ENCODE results near the gene LIN7C. TPM values are rescaled to one million over a fixed set of nuclear protein-coding genes. Genes with fewer than 3 reads are reported as not detected.

LIN7C gene
- total RNA-seq = 130 TPM

DNA sequence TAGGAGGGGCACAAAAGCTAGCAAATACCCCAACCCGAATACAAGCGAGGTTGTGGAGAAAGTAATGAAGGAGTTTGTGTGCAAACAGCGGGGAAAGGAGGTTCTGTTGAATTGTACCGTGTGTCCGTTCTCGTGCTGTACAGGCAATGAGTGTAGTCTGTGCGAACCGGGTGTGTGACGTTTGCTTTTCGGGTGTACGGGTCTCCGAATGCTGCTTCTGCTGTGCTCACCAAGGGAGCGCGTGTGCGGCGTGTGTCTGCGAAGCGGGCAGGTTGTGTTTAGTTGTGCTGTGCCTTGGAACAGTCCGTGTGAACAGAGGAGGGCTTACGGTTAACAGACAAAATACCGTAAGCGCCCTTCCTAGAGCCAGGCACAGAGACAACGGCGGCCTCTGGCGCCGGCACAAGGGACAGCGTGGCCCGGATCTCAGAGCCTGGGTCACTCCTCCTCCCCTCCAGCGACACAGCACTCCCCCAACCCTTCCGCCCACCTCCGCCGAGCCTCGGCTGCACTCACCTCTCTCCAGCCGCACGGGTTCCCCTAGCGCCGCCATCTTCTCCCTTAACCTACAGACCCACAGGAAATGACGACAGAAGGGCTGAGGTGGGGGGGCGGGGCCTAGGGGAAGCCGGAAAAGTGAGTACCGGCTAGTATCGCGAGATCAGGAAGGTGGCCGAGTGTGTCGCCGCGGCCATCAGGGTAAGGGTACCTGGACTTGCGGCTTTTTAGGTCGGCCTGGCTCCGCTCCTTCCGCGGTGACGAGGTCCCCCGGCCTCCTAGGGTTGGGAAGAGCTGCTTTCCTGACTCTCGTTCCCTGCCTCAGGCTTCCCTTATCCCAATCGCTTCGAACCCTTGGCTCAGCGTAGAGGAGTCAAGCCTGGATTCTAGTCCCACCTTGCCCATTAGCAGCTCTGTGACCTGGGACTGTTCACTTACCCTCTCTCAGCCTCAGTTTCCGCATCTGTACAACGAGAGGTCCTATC, at the start of gene LIN7C:
Gene LIN7C (minus strand): TSS at position 570 of the 983 bp plus-strand sequence. CDS start 17 bp downstream, at position 553.

DNA sequence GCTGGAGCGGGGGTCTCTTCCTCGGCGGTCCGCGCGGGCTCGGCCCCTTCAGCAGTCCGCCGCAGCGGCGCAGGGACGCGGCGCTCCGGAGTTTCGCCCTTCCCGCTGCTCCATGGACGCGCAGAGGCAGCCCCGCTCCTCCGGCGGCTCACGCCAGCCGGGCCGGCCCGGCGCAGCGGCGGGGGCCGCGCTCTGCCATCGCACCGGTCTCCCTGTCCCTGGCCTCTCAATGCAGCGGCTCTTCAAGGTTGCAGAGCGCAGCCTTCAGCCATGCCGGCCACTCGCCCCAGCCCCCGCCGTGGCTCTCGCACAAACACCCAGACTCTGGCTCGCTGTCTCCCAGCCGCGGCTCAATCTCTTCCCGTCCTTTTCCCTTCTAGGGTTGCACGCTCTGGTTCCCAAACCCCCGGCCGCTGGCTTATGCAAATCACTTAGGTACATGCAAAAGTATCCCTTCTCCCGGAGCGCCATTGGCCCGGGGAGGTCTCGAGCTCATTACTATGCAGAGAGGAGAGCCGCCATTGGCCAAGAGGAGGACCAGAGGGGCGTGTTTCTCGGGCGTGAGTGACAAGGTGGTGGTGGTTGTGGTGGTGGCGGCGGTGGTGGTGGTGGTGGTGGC, 34.1 kb downstream of the LIN7C start, which contains the start of gene LGR4:
Gene LGR4 (minus strand): TSS at position 393 of the 619 bp plus-strand sequence. CDS start 488 bp downstream, outside the sequence.

Other genes starting within 250 kb of the LIN7C start
- 19.1 TPM for gene CCDC34, start 143.6 kb downstream of the LIN7C start, total RNA-seq
- gene LGR4, start 34.0 kb downstream of the LIN7C start, total RNA-seq = 350 TPM
- gene BDNF, start 193.7 kb upstream of the LIN7C start, total RNA-seq = 5.2 TPM